ENCODE results near the gene SYT13. TPM values are rescaled to one million over a fixed set of nuclear protein-coding genes. Genes with fewer than 3 reads are reported as not detected.

SYT13 gene
- total and polyA plus RNA-seq, 10 of the 15 experiments (the other 5 are each of a cell fraction or from before 2014, with no cell fraction given) = not detected

GRCh38 chr11:45205978-45206377 lies 80.2 kb downstream of the SYT13 start:
- Histone ChIP-seq H3K4me2 (ENCODE audit: control insufficient read depth, insufficient read depth) (no peak overlapping the region), H3K9me3 (replicated peaks; ENCODE audit: control insufficient read depth, insufficient read depth, low read length) (no peaks in the 10 kb centered on the region), H3K36me3 (ENCODE audit: control insufficient read depth in 2 of 2, insufficient read depth in 2 of 2, low read length in 1 of 2) (no peaks in the 10 kb centered on the region; a peak in 1 of 4 replicates), H4K20me1 (ENCODE audit: control insufficient read depth, insufficient read depth) (no peaks in the 10 kb centered on the region), H3K4me1 (ENCODE audit: control insufficient read depth, insufficient read depth, low read length) (no peaks in the 10 kb centered on the region), H3K27me3 (replicated peaks in 1 of 2; ENCODE audit: control insufficient read depth in 2 of 2, insufficient read depth in 2 of 2, low read length in 1 of 2) (no peaks in the 10 kb centered on the region), H3K9ac (ENCODE audit: control insufficient read depth, insufficient read depth, low read length) (no peak overlapping the region), H3K79me2 (ENCODE audit: control insufficient read depth, insufficient read depth, low read length) (no peaks in the 10 kb centered on the region), H3K4me3 (no peak overlapping the region), H2AFZ (ENCODE audit: control insufficient read depth, low read depth, low read length) (no peak overlapping the region), H3K27ac (ENCODE audit: control insufficient read depth, insufficient read depth) (no peak overlapping the region)
- RAD21 ChIA-PET (ENCODE audit: unreplicated experiment) = no interaction called here
- POLR2A ChIA-PET = no interaction called here
- FAIRE-seq (no peak), DNase-seq (ENCODE audit: low read depth, low spot score) (no peak), ATAC-seq (no peak)
- intact Hi-C loops (cut with micrococcal nuclease; ENCODE audit: unreplicated experiment) (no loop called here), in situ Hi-C loops (cut with MboI) (no loop called here)
- 5% methylated on average over 6 of the region's 7 CpGs for WGBS (ENCODE audit: insufficient coverage, insufficient replicate concordance, low lambda C conversion rate, missing lambda C conversion rate)
- TF ChIP-seq POLR2AphosphoS2 (IDR thresholded peaks at IDR 0.05; ENCODE audit: low read depth, low read length) (no peak), ZBTB33 (IDR thresholded peaks at IDR 0.05) (no peak), USF2 (IDR thresholded peaks at IDR 0.05; ENCODE audit: borderline replicate concordance, low read depth, low read length) (no peak), STAT3 (IDR thresholded peaks at IDR 0.05; ENCODE audit: low read depth, low read length) (no peak), SIN3A (IDR thresholded peaks at IDR 0.05; ENCODE audit: low read depth, low read length) (no peak), SREBF1 (IDR thresholded peaks at IDR 0.05; ENCODE audit: low read length) (no peak), TCF3 (IDR thresholded peaks at IDR 0.05; ENCODE audit: borderline replicate concordance, insufficient read depth, low read depth, low read length) (no peak), CEBPZ (IDR thresholded peaks at IDR 0.05; ENCODE audit: low read depth, low read length) (no peak), SMARCA5 (IDR thresholded peaks at IDR 0.05) (no peak), ZNF217 (IDR thresholded peaks at IDR 0.05) (no peak), YBX1 (IDR thresholded peaks at IDR 0.05) (no peak), RB1 (IDR thresholded peaks at IDR 0.05; ENCODE audit: borderline replicate concordance) (no peak), NRF1 (conservative IDR thresholded peaks at IDR 0.05; ENCODE audit: low read depth, low read length) (no peak)
- SMC1A ChIA-PET (ENCODE audit: uncharacterized antibody, unreplicated experiment) = no interaction called here
- no TSS peak for BruUV-seq (replicated peaks)
- CTCF ChIA-PET = no interaction called here

All from GM12878 (cell line).